HG03039 (cell line): ENCODE data around the gene NAGK.
"Not testable (repeated sequence)": the region's sequence is repeated elsewhere in the genome, so short reads cannot be mapped to it uniquely, and the experiment has no call there.

Source experiments
- ATAC-seq: cut with Tn5 transposase; IDR thresholded peaks from one replicate; pipeline ENCODE4 v1.9.1; 2021; ENCODE audit warnings: mild to moderate bottlenecking, moderate library complexity; ENCODE audit not compliant: unreplicated experiment

Gene NAGK

DNA sequence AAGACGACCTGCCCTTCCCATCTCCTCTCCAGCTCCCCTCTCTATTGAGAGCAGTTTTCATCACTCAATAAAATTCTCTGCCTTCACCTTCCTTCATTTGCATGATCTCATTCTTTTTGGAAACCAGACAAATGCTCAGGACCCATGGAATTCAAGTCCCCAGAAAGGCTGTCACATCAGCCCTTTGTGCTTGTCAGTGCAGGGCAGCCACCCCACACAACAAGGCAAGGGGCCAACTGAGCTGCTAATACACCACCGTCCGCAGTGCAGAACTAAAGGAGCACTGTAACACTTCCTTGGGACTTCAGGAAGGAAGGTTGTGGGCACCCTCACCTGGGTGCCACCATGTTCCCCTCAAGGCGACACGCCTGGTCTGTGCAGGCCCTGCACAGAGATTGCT lies 35.4 kb downstream of the NAGK start:
- ATAC-seq = no peak

DNA sequence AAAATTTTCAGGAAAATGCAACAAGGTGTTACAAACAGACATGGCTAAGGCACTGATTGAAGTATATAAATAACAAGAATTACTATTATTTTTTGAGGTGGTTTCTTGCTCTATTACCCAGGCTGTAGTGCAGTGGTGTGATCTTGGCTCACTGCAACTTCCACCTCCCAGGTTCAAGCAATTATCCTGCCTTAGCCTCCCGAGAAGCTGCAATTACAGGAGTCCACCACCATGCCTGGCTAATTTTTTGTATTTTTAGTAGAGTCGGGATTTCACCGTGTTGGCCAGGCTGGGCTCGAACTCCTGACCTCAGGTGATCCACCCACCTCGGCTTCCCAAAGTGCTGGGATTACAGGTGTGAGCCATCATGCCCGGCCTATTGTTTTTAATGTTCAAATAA lies 38.0 kb downstream of the NAGK start:
- not testable (repeated sequence) for ATAC-seq

DNA sequence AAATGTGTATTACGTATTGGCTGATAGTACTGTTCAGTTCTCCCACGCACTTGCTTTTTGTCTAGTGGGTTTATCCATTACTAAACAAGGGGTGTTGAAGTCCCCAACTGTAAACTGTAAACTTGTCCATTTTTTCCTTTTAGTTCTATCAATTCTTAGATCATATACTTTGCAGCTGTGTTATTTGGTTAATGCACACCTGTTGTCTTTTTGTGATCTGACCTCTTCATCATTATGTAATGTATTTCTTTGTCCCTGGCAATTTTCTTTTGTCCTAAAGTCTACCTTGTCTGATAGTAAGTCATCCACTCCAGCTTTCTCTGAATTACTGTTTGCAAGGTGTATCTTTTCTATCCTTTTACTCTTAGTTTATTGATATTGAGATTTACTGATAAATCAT lies 39.6 kb downstream of the NAGK start:
- no peak for ATAC-seq

GRCh38 chr2:71113843-71114242 lies 45.4 kb downstream of the NAGK start:
- no peak for ATAC-seq

GRCh38 chr2:71117063-71117462 lies 48.6 kb downstream of the NAGK start:
- no peak for ATAC-seq

DNA sequence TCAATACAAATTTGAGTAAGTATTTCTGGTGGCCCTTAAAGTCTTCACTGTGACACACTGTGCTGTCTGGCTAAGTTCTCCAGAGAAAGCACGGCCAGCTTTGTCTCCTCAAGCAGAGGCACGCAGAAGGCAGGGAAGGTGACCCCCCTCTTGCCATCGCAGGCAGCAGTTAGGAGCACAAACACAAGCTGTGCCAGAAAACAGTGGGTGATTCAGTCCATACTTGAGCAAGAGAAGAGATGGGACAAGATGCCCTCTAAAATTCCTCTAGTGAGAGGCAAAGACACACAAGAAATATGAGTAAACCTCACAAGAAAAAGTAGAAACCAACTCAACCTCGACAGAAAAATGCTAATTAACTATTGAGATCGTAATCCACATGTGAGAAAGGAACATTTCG lies 51.7 kb downstream of the NAGK start:
- ATAC-seq = no peak

DNA sequence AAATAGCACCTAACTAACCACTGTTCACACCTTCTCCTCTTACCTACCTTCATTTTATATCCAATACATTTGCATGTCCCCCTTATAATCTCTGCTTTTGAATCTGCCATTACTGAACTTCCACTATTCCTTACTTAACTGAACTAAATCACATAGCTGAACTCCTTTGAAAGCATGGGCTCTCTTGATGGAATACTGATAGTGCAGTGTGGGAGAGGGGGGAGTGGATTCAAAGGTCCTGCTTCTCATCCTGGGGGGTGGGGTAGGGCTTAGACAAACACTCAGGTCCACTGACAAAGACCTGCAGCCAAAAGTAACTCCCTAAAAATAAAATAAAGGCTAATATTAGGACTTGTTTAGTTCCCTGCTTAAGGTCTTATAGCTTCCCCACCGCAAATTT lies 53.0 kb downstream of the NAGK start:
- ATAC-seq = no peak

DNA sequence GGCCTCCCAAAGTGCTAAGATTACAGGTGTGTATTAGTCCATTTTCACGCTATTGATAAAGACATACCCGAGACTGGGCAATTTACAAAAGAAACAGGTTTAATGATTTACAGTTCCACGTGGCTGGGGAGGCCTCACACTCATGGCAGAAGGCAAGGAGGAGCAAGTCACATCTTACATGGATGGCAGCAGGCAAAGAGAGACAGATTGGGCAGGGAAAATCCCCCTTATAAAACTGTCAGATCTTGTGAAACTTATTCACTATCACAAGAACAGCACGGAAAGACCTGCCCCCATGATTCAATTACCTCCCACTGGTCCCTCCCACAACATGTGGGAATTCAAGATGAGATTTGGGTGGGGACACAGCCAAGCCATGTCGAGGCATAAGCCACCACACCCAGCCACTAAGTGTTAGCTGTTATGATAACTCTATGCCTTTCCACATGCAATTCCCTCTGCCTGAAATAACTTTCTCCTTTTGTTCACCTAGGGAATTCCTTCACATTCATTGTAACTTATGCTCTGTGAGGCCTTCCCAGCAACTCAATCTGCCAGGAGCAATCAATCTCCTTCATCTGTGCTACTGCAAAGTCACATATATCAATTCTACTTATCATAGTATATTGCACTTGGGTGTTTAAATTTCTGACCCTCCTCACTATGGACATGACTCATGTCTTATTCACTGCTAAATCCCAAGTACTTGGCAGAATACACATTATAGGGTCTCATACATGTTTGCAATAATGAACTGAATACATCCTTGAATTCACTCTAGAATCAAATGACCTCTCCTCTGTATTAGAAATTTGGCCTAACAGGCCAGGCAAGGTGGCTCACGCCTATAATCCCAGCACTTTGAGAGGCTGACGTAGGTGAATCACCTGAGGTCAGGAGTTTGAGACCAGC lies 54.2 kb downstream of the NAGK start:
- ATAC-seq = no peak

- ATAC-seq = no peak
Measured at GRCh38 chr2:71125506-71126294, 57.3 kb downstream of the NAGK start.

- no peak for ATAC-seq
Measured at GRCh38 chr2:71126957-71127356, 58.5 kb downstream of the NAGK start.
